Endothelial cell of umbilical vein (primary cell): Measurements from ENCODE around the gene SPTLC1. TPM values are rescaled to one million over a fixed set of nuclear protein-coding genes. Genes with fewer than 3 reads are reported as not detected.

ENCODE experiments used
- BruUV-seq: library from RNA; stranded (reverse); fragments of 400-500 nt; replicated peaks from 2 replicates; lab custom pipeline; 2021; lab: Mats Ljungman, UMichigan
- CTCF ChIA-PET: fragments of 300-600, 350-600 bp; sonication (Branson Sonifier 250); formaldehyde crosslinking; loops from one replicate; lab custom pipeline; 2021; ENCODE audit warnings: antibody characterized with exemption, inconsistent platforms; lab: Charles Lee
- POLR2A ChIA-PET: fragments of 300-600, 350-600 bp; sonication (Branson Sonifier 250); formaldehyde crosslinking; loops from one replicate; lab custom pipeline; 2021; ENCODE audit warnings: antibody characterized with exemption, inconsistent platforms; lab: Charles Lee
- DNase-seq: peaks from one replicate; pipeline ENCODE4 v3.0.0-alpha.2; 2011; ENCODE audit warnings: low read depth, low spot score
- FAIRE-seq: peaks from 2 replicates; lab custom pipeline; 2011; peaks lifted over from hg19 to GRCh38; lab: Jason Lieb, UNC
- H2AFZ ChIP-seq: 2 replicates; pipeline ENCODE4 v1.6.0; 2012; ENCODE audit warnings: low read depth, low read length, control low read depth, inconsistent platforms
- H3K27ac ChIP-seq: 2 replicates; pipeline ENCODE4 v1.5.1; 2011; ENCODE audit warnings: low read depth, mild to moderate bottlenecking, control low read depth, low read length, moderate library complexity; ENCODE audit not compliant: insufficient read depth
- H3K27me3 ChIP-seq, 2 experiments: 2 replicates each; pipeline versions ENCODE4 v1.6.0 to v1.6.1; 2011; ENCODE audit warnings: low read length in 2 of 2, mixed read lengths in 1 of 2; ENCODE audit not compliant: control insufficient read depth in 2 of 2, insufficient read depth in 2 of 2
- H3K36me3 ChIP-seq, 2 experiments: 2 replicates in 1 of 2; 3 replicates in 1 of 2; pipeline ENCODE4 v1.5.1; 2011; ENCODE audit warnings: low read length in 2 of 2, mild to moderate bottlenecking in 1 of 2, moderate library complexity in 1 of 2; ENCODE audit not compliant: control insufficient read depth in 2 of 2, insufficient read depth in 2 of 2; ENCODE audit errors: extremely low read depth in 1 of 2
- H3K4me1 ChIP-seq: 3 replicates; pipeline ENCODE4 v1.5.1; 2011; ENCODE audit warnings: mild to moderate bottlenecking, low read length; ENCODE audit not compliant: control insufficient read depth, insufficient read depth; ENCODE audit errors: extremely low read depth
- H3K4me2 ChIP-seq: 2 replicates; pipeline ENCODE4 v1.6.1; 2011; ENCODE audit warnings: low read length, control low read depth, mixed read lengths; ENCODE audit not compliant: insufficient read depth
- H3K4me3 ChIP-seq, 3 experiments: fragments of 200-600 bp in 1 of 3; sonication (generic), shearing (Covaris generic) in 1 of 3; replicated peaks in 1 of 3; 2 replicates each; pipeline ENCODE4 v1.5.1; 2011 to 2016; ENCODE audit warnings: control low read depth in 3 of 3, low read length in 3 of 3, mild to moderate bottlenecking in 2 of 3, inconsistent platforms in 1 of 3, low read depth in 1 of 3, moderate library complexity in 1 of 3; ENCODE audit not compliant: insufficient read depth in 1 of 3
- H3K79me2 ChIP-seq: 2 replicates; pipeline ENCODE4 v1.6.0; 2012; ENCODE audit warnings: low read length, inconsistent platforms; ENCODE audit not compliant: control insufficient read depth, insufficient read depth
- H3K9ac ChIP-seq: replicated peaks from 2 replicates; pipeline ENCODE3; 2011; ENCODE audit warnings: low read length, control low read depth; ENCODE audit not compliant: insufficient read depth; ENCODE audit errors: extremely low read depth
- H3K9me1 ChIP-seq: replicated peaks from 3 replicates; pipeline ENCODE4 v1.6.0; 2011; ENCODE audit warnings: mild to moderate bottlenecking, low read length; ENCODE audit not compliant: control insufficient read depth, insufficient read depth; ENCODE audit errors: extremely low read depth
- H3K9me3 ChIP-seq: replicated peaks from 2 replicates; pipeline ENCODE4 v1.5.1; 2012; ENCODE audit warnings: low read length, inconsistent platforms; ENCODE audit not compliant: control insufficient read depth, insufficient read depth
- H4K20me1 ChIP-seq: replicated peaks from 2 replicates; pipeline ENCODE3; 2011; ENCODE audit warnings: mild to moderate bottlenecking, low read length; ENCODE audit not compliant: control insufficient read depth, insufficient read depth; ENCODE audit errors: extremely low read depth
- CTCF ChIP-seq, 2 donors: IDR thresholded peaks; 1 replicate in 1 of 2; 2 replicates in 1 of 2; pipeline ENCODE4 v1.5.1; 2011; ENCODE audit warnings: low read length in 2 of 2, mild to moderate bottlenecking in 2 of 2, moderate library complexity in 2 of 2, control low read depth in 1 of 2, inconsistent platforms in 1 of 2, low read depth in 1 of 2; ENCODE audit not compliant: insufficient read depth in 1 of 2; ENCODE audit errors: extremely low read depth in 1 of 2
- EZH2 ChIP-seq: IDR thresholded peaks from 2 replicates; pipeline ENCODE4 v1.6.1; 2012; ENCODE audit warnings: borderline replicate concordance, low read depth, mild to moderate bottlenecking, moderate library complexity, low read length, inconsistent platforms; ENCODE audit not compliant: severe bottlenecking
- FOS ChIP-seq: IDR thresholded peaks from 2 replicates; pipeline ENCODE4 v1.6.1; 2011; ENCODE audit warnings: mild to moderate bottlenecking, low read length, moderate library complexity, borderline replicate concordance; ENCODE audit not compliant: insufficient read depth
- GATA2 ChIP-seq: IDR thresholded peaks from 2 replicates; pipeline ENCODE4 v1.7.0; 2011; ENCODE audit warnings: low read depth, mild to moderate bottlenecking, moderate library complexity, mixed read lengths, low read length; ENCODE audit not compliant: insufficient read length, insufficient read depth
- JUN ChIP-seq: IDR thresholded peaks from 2 replicates; pipeline ENCODE4 v1.6.1; 2011; ENCODE audit warnings: borderline replicate concordance, low read depth; ENCODE audit not compliant: insufficient read length, insufficient read depth
- MAX ChIP-seq: IDR thresholded peaks from 2 replicates; pipeline ENCODE4 v1.6.1; 2011; ENCODE audit not compliant: insufficient read depth, insufficient read length
- MYC ChIP-seq: IDR thresholded peaks from one replicate; pipeline ENCODE4 v1.6.1; 2011; ENCODE audit warnings: mild to moderate bottlenecking, low read depth, low read length
- POLR2A ChIP-seq: IDR thresholded peaks from 2 replicates; pipeline ENCODE4 v1.6.1; 2012; ENCODE audit warnings: low read depth, mild to moderate bottlenecking, control low read depth, low read length
- POLR2AphosphoS5 ChIP-seq: IDR thresholded peaks from 2 replicates; pipeline ENCODE4 v1.6.1; 2012; ENCODE audit warnings: low read depth, mild to moderate bottlenecking, control low read depth, low read length, moderate library complexity; ENCODE audit not compliant: insufficient read depth
- dilution Hi-C: fragments of 300-500 bp; cut with MboI; formaldehyde crosslinking; loops from one replicate; pipeline ENCODE4 v1.15.0; 2019; ENCODE audit warnings: low sequenced_read_pairs; ENCODE audit not compliant: extremely low pct_ligation_motif_present
- intact Hi-C: fragments of 100-400 bp; cut with micrococcal nuclease; formaldehyde crosslinking; loops from one replicate; pipeline ENCODE4 v1.10.0; 2022
- polyA plus RNA-seq, 4 experiments: library from polyadenylated mRNA; depleted of rRNA in 3 of 4; stranded (reverse) in 3 of 4; unstranded in 1 of 4; fragments of >200 nt; gene quantifications; 2 replicates each; pipeline versions ENCODE4 v1.2.1 to v1.2.3, GENCODE V29; 2011 to 2012; ENCODE audit warnings: missing spikeins in 1 of 4
- total RNA-seq: library from RNA; stranded (reverse); gene quantifications from 2 replicates; pipeline ENCODE4 v1.2.3, GENCODE V29; 2021

Gene SPTLC1
- total and polyA plus RNA-seq, 2 donors (not counting 3 experiments of a cell fraction or from before 2014, with no cell fraction given) = 35.9 to 68.5 TPM

GRCh38 chr9:92160786-92161185, 45.6 kb upstream of the SPTLC1 start:
- no peak for TF ChIP-seq FOS
- no peak for TF ChIP-seq MAX
- no peak for TF ChIP-seq EZH2
- TF ChIP-seq GATA2 = no peak
- TF ChIP-seq POLR2AphosphoS5 = no peak
- no peak for TF ChIP-seq JUN
- TF ChIP-seq POLR2A = no peak
- TF ChIP-seq CTCF (IDR thresholded peaks at IDR 0.05; ENCODE audit: extremely low read depth in 1 of 2, insufficient read depth in 1 of 2, low read depth in 1 of 2, low read length in 2 of 2) = no peak
- TF ChIP-seq MYC = no peak
- DNase-seq (no peak), FAIRE-seq (no peak)
- H3K36me3 ChIP-seq = no peaks in the 10 kb centered on the region
- no peaks in the 10 kb centered on the region for H3K4me1 ChIP-seq
- H3K27ac ChIP-seq = no peak overlapping the region
- H4K20me1 ChIP-seq = no peaks in the 10 kb centered on the region
- BruUV-seq = no TSS peak
- no peaks in the 10 kb centered on the region for H3K9me3 ChIP-seq
- dilution Hi-C loops (no loop called here), intact Hi-C loops (no loop called here)
- no peaks in the 10 kb centered on the region for H3K79me2 ChIP-seq
- H3K4me3 ChIP-seq = no peak overlapping the region
- H3K27me3 ChIP-seq = peaks cover 0 to 6% of the 10 kb centered on the region in 2 experiments
- H3K9ac ChIP-seq = no peak overlapping the region
- H3K4me2 ChIP-seq = no peak overlapping the region
- POLR2A ChIA-PET = no interaction called here
- CTCF ChIA-PET = interaction anchor here (1.2 kb wide), 1 partner anchor 21 kb away, joined by 3 read pairs; no protein-coding TSS in a partner anchor
- no peak overlapping the region for H2AFZ ChIP-seq
- H3K9me1 ChIP-seq = no peaks in the 10 kb centered on the region
